Fibroblast of lung (primary cell): ENCODE data around the gene ZNF638. TPM values are rescaled to one million over a fixed set of nuclear protein-coding genes. Genes with fewer than 3 reads are reported as not detected.

Experiments
- DNase-seq, 2 donors: peaks; one replicate each; pipeline versions ENCODE4 v3.0.0 to v3.0.0-alpha.2; 2010; ENCODE audit warnings: low read depth in 2 of 2
- H2AFZ ChIP-seq: 2 replicates; pipeline ENCODE4 v1.5.1; 2012; ENCODE audit warnings: low read length, control low read depth, inconsistent platforms
- H3K27ac ChIP-seq: 2 replicates; pipeline ENCODE4 v1.5.1; 2011; ENCODE audit warnings: low read length, control low read depth; ENCODE audit not compliant: insufficient read depth
- H3K27me3 ChIP-seq: 2 replicates; pipeline ENCODE4 v1.5.1; 2011; ENCODE audit warnings: mild to moderate bottlenecking, low read length; ENCODE audit not compliant: control insufficient read depth, insufficient read depth
- H3K36me3 ChIP-seq: 2 replicates; pipeline ENCODE4 v1.5.1; 2011; ENCODE audit warnings: low read length; ENCODE audit not compliant: control insufficient read depth, insufficient read depth
- H3K4me1 ChIP-seq: 2 replicates; pipeline ENCODE4 v1.5.1; 2011; ENCODE audit warnings: low read length; ENCODE audit not compliant: control insufficient read depth, insufficient read depth; ENCODE audit errors: extremely low read depth
- H3K4me2 ChIP-seq: 2 replicates; pipeline ENCODE4 v1.5.1; 2011; ENCODE audit warnings: low read length, control low read depth; ENCODE audit not compliant: insufficient read depth; ENCODE audit errors: extremely low read depth
- H3K4me3 ChIP-seq, 4 experiments: fragments of 200-600 bp in 1 of 4; sonication (generic) in 1 of 4; replicated peaks in 1 of 4; 2 replicates each; pipeline ENCODE4 v1.5.1; 2011 to 2016; ENCODE audit warnings: low read length in 4 of 4, low read depth in 3 of 4, mild to moderate bottlenecking in 3 of 4, control low read depth in 2 of 4, inconsistent platforms in 1 of 4, mixed read lengths in 1 of 4; ENCODE audit not compliant: insufficient read depth in 1 of 4; ENCODE audit errors: control extremely low read depth in 1 of 4
- H3K79me2 ChIP-seq: 2 replicates; pipeline ENCODE4 v1.5.1; 2012; ENCODE audit warnings: mild to moderate bottlenecking, low read length, inconsistent platforms; ENCODE audit not compliant: control insufficient read depth, insufficient read depth
- H3K9ac ChIP-seq: 2 replicates; pipeline ENCODE4 v1.5.1; 2011; ENCODE audit warnings: mild to moderate bottlenecking, low read length, control low read depth; ENCODE audit not compliant: insufficient read depth
- H3K9me3 ChIP-seq: 2 replicates; pipeline ENCODE4 v1.5.1; 2012; ENCODE audit warnings: low read depth, low read length; ENCODE audit not compliant: control insufficient read depth, insufficient read depth
- H4K20me1 ChIP-seq: 2 replicates; pipeline ENCODE4 v1.5.1; 2011; ENCODE audit warnings: low read length; ENCODE audit not compliant: control insufficient read depth, insufficient read depth; ENCODE audit errors: extremely low read depth
- EZH2 ChIP-seq: IDR thresholded peaks from 2 replicates; pipeline ENCODE4 v1.5.1; 2012; ENCODE audit warnings: low read length, control low read depth, mild to moderate bottlenecking; ENCODE audit errors: missing control alignments
- polyA plus RNA-seq, 2 donors: library from polyadenylated mRNA; depleted of rRNA in 1 of 2; stranded (reverse) in 1 of 2; unstranded in 1 of 2; fragments of >200 nt; gene quantifications; 2 replicates each; pipeline ENCODE4 v1.2.1, GENCODE V29; 2011 to 2012; ENCODE audit warnings: missing spikeins in 1 of 2
- total RNA-seq: library from RNA; depleted of rRNA; stranded (reverse); fragments of >200 nt; gene quantifications from 2 replicates; pipeline ENCODE4 v1.2.1, GENCODE V29; 2014
- TF ChIP-seq, protein P1 (sequence below), 2 donors: IDR thresholded peaks in 1 of 2; conservative IDR thresholded peaks in 1 of 2; 1 replicate in 1 of 2; 2 replicates in 1 of 2; pipeline ENCODE4 v1.5.1; 2011 to 2012; ENCODE audit warnings: low read length in 2 of 2, control low read depth in 1 of 2, inconsistent platforms in 1 of 2, low read depth in 1 of 2, mild to moderate bottlenecking in 1 of 2

ZNF638 gene
- total and polyA plus RNA-seq, 2 donors (not counting 1 experiment from before 2014, with no cell fraction given) = 63.8 to 190 TPM

DNA sequence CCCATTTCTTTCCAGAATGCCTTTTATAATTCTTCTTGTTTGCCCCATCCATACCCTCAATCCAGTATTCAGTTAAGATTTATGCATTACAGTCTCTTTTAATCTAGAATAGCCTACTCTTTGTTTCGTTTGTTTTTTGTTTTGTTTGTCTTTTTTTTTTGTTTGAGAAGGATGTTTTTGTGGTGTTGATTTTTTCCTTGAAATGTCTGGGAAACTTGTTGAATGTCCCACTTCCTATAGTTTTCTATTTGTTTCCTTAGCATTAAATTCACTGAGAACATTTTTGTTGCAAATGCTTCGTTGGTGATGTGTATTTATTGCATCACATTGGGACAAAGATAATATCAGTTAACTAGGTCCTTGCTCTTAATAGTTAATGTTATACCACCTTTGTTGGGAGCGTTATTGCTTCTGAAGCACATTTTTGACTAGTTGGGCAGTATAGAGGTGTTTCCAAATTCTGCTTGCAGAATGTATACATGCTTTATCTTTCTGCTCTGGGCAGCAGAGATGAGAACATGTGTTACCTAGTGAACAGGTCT, 28.9 kb downstream of the ZNF638 start:
- H3K27ac ChIP-seq = no peak overlapping the region
- no peaks in the 10 kb centered on the region for H4K20me1 ChIP-seq
- H3K9me3 ChIP-seq = no peaks in the 10 kb centered on the region
- no peak overlapping the region for H3K4me3 ChIP-seq
- no peak overlapping the region for H2AFZ ChIP-seq
- H3K79me2 ChIP-seq = peaks cover 9% of the 10 kb centered on the region
- TF ChIP-seq, protein P1, sequence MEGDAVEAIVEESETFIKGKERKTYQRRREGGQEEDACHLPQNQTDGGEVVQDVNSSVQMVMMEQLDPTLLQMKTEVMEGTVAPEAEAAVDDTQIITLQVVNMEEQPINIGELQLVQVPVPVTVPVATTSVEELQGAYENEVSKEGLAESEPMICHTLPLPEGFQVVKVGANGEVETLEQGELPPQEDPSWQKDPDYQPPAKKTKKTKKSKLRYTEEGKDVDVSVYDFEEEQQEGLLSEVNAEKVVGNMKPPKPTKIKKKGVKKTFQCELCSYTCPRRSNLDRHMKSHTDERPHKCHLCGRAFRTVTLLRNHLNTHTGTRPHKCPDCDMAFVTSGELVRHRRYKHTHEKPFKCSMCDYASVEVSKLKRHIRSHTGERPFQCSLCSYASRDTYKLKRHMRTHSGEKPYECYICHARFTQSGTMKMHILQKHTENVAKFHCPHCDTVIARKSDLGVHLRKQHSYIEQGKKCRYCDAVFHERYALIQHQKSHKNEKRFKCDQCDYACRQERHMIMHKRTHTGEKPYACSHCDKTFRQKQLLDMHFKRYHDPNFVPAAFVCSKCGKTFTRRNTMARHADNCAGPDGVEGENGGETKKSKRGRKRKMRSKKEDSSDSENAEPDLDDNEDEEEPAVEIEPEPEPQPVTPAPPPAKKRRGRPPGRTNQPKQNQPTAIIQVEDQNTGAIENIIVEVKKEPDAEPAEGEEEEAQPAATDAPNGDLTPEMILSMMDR (conservative IDR thresholded peaks at IDR 0.05 in 1 of 2, IDR thresholded peaks at IDR 0.05 in 1 of 2; ENCODE audit: low read depth in 1 of 2, low read length in 2 of 2) = no peak
- no peak for TF ChIP-seq EZH2
- no peak overlapping the region for H3K9ac ChIP-seq
- DNase-seq = no peak
- H3K4me2 ChIP-seq = no peak overlapping the region
- no peaks in the 10 kb centered on the region for H3K4me1 ChIP-seq
- no peaks in the 10 kb centered on the region for H3K27me3 ChIP-seq
- peaks cover 7% of the 10 kb centered on the region for H3K36me3 ChIP-seq

- no peaks in the 10 kb centered on the region for H4K20me1 ChIP-seq
- TF ChIP-seq EZH2 = no peak
- TF ChIP-seq, protein P1 (conservative IDR thresholded peaks at IDR 0.05 in 1 of 2, IDR thresholded peaks at IDR 0.05 in 1 of 2; ENCODE audit: low read depth in 1 of 2, low read length in 2 of 2) = no peak
- H3K9me3 ChIP-seq = no peaks in the 10 kb centered on the region
- no peak overlapping the region for H3K9ac ChIP-seq
- no peak overlapping the region for H3K27ac ChIP-seq
- peaks cover 11% of the 10 kb centered on the region for H3K36me3 ChIP-seq
- H3K4me1 ChIP-seq = no peaks in the 10 kb centered on the region
- no peak overlapping the region for H3K4me3 ChIP-seq
- no peaks in the 10 kb centered on the region for H3K27me3 ChIP-seq
- no peak for DNase-seq
- H3K79me2 ChIP-seq = peaks cover 9% of the 10 kb centered on the region
- H3K4me2 ChIP-seq = no peak overlapping the region
- no peak overlapping the region for H2AFZ ChIP-seq
Measured at GRCh38 chr2:71361631-71362030, 30.0 kb downstream of the ZNF638 start.

- Histone ChIP-seq H3K79me2 (peaks cover 7% of the 10 kb centered on the region), H3K27ac (no peak overlapping the region), H3K27me3 (no peaks in the 10 kb centered on the region), H3K9me3 (no peaks in the 10 kb centered on the region), H3K4me2 (no peak overlapping the region), H2AFZ (no peak overlapping the region), H3K4me3 (no peak overlapping the region), H3K9ac (no peak overlapping the region), H4K20me1 (no peaks in the 10 kb centered on the region), H3K4me1 (no peaks in the 10 kb centered on the region), H3K36me3 (peaks cover 7% of the 10 kb centered on the region)
- TF ChIP-seq, protein P1 (conservative IDR thresholded peaks at IDR 0.05 in 1 of 2, IDR thresholded peaks at IDR 0.05 in 1 of 2; ENCODE audit: low read depth in 1 of 2, low read length in 2 of 2) = no peak
- TF ChIP-seq EZH2 = no peak
- DNase-seq = no peak
Measured at GRCh38 chr2:71362447-71362846, 30.9 kb downstream of the ZNF638 start.
